ENCODE measurements around the gene SIAH1. TPM values are rescaled to one million over a fixed set of nuclear protein-coding genes. Genes with fewer than 3 reads are reported as not detected.

The SIAH1 gene
- total and polyA plus RNA-seq, 2 donors (not counting 1 experiment from before 2014, with no cell fraction given): 21.4 to 59.1 TPM

DNA sequence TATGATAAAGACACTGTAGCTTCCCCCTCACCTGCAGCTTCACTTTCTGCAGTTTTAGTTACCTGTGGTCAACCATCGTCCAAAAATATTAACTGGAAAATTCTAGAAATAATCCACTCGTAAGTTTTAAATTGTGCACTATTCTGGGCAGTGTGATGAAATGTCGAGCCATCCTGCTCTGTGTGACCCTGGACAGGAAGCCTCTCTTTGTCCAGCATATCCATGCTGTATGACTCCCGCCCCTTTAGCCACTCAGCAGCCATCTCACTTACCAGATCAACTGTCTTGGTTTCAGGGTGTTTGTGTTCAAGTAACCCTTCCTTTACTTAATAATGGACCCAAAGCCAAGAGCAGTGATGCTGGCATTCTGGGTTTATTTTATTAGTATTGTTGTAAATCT, 56.1 kb downstream of the SIAH1 start:
- Histone ChIP-seq H3K4me3 (replicated peaks in 1 of 4; ENCODE audit: control extremely low read depth in 1 of 4, insufficient read depth in 1 of 4, low read depth in 3 of 4, low read length in 4 of 4) (no peak overlapping the region), H3K36me3 (ENCODE audit: control insufficient read depth, insufficient read depth, low read length) (peaks cover 1% of the 10 kb centered on the region), H3K4me2 (ENCODE audit: extremely low read depth, insufficient read depth, low read length) (no peak overlapping the region), H3K27me3 (ENCODE audit: control insufficient read depth, insufficient read depth, low read length) (no peaks in the 10 kb centered on the region), H3K27ac (ENCODE audit: insufficient read depth, low read length) (no peak overlapping the region), H4K20me1 (ENCODE audit: control insufficient read depth, extremely low read depth, insufficient read depth, low read length) (no peaks in the 10 kb centered on the region), H3K4me1 (ENCODE audit: control insufficient read depth, extremely low read depth, insufficient read depth, low read length) (peaks cover 3% of the 10 kb centered on the region), H3K79me2 (ENCODE audit: control insufficient read depth, insufficient read depth, low read length) (no peaks in the 10 kb centered on the region), H2AFZ (ENCODE audit: low read length) (no peak overlapping the region), H3K9me3 (ENCODE audit: control insufficient read depth, insufficient read depth, low read depth, low read length) (no peaks in the 10 kb centered on the region), H3K9ac (ENCODE audit: insufficient read depth, low read length) (no peak overlapping the region)
- no peak for TF ChIP-seq EZH2 (IDR thresholded peaks at IDR 0.05; ENCODE audit: low read length, missing control alignments)
- TF ChIP-seq CTCF (conservative IDR thresholded peaks at IDR 0.05 in 1 of 2, IDR thresholded peaks at IDR 0.05 in 1 of 2; ENCODE audit: low read depth in 1 of 2, low read length in 2 of 2): no peak
- DNase-seq (ENCODE audit: low read depth in 2 of 2): no peak

DNA sequence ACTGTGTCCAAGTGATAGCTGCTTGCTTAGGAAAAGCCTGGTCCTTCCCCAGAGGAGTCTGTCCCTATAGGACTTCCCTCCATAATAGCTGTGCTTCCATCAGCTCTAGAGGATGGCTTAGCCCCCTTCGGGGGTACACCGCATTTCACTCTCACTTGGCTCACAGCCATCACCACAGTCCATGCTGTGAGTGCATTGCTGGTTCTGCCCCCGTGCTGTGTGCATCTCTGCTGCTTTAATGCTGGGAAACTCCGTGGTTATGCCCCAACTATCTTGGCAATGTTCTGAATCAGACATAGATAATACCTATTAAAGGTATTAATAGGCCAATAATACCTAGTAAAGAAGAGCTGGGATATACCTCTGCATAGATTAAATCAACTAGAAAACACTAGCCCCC, 58.3 kb downstream of the SIAH1 start:
- Histone ChIP-seq H3K27ac (ENCODE audit: insufficient read depth, low read length) (no peak overlapping the region), H4K20me1 (ENCODE audit: control insufficient read depth, extremely low read depth, insufficient read depth, low read length) (no peaks in the 10 kb centered on the region), H3K4me2 (ENCODE audit: extremely low read depth, insufficient read depth, low read length) (no peak overlapping the region), H3K4me1 (ENCODE audit: control insufficient read depth, extremely low read depth, insufficient read depth, low read length) (peaks cover 9% of the 10 kb centered on the region), H3K36me3 (ENCODE audit: control insufficient read depth, insufficient read depth, low read length) (peaks cover 1% of the 10 kb centered on the region), H3K79me2 (ENCODE audit: control insufficient read depth, insufficient read depth, low read length) (no peaks in the 10 kb centered on the region), H3K9ac (ENCODE audit: insufficient read depth, low read length) (no peak overlapping the region), H3K27me3 (ENCODE audit: control insufficient read depth, insufficient read depth, low read length) (no peaks in the 10 kb centered on the region), H2AFZ (ENCODE audit: low read length) (no peak overlapping the region), H3K9me3 (ENCODE audit: control insufficient read depth, insufficient read depth, low read depth, low read length) (no peaks in the 10 kb centered on the region), H3K4me3 (replicated peaks in 1 of 4; ENCODE audit: control extremely low read depth in 1 of 4, insufficient read depth in 1 of 4, low read depth in 3 of 4, low read length in 4 of 4) (no peak overlapping the region)
- no peak for DNase-seq (ENCODE audit: low read depth in 2 of 2)
- no peak for TF ChIP-seq EZH2 (IDR thresholded peaks at IDR 0.05; ENCODE audit: low read length, missing control alignments)
- no peak for TF ChIP-seq CTCF (conservative IDR thresholded peaks at IDR 0.05 in 1 of 2, IDR thresholded peaks at IDR 0.05 in 1 of 2; ENCODE audit: low read depth in 1 of 2, low read length in 2 of 2)

DNA sequence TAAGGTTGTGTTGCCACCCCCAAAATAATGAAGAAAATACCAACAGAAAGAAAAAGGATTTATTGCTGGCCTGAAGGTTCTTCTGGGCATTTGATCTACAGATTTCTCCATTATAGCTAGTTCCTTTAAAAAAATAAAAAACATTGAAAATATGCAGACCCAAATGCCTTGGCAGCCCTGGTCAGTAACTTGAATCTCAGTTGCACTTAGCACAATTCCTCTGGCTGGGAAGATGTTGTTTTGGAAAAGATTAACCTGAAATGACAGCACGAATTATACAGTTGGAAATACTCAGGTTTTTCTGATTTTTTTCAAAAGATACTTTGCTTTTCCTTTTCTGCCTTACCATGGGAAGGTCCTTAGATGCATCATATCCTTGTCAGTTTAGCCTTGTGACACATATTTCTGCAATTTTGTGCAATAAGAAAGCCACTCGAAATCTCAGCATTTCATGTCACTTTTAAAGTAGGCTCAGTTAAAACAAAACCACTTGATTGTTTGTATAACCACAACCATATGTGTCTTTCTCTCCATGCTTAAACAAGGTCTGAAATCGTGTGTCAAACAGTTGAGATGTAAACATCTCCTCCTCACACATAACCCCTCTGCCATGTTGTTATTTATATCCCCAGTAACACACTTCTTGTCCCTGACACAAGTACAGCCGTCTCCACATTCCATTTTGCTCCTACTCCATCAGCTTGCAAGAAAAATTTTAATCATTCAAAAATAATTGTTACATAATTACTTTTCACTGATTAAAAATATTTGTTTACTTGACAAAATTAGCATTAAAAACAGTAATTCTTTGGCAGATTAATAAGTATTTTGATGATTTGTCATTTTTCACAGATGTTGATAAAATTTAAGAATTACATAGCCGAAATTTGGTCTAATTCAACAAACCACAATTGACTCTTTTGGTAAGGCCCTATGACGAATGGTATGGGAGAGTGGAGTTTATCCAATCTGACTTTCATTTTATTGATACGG, 61.1 kb downstream of the SIAH1 start:
- Histone ChIP-seq H3K79me2 (ENCODE audit: control insufficient read depth, insufficient read depth, low read length) (no peaks in the 10 kb centered on the region), H2AFZ (ENCODE audit: low read length) (no peak overlapping the region), H3K4me2 (ENCODE audit: extremely low read depth, insufficient read depth, low read length) (peak overlapping the region; percentile 29), H3K27ac (ENCODE audit: insufficient read depth, low read length) (no peak overlapping the region), H3K9me3 (ENCODE audit: control insufficient read depth, insufficient read depth, low read depth, low read length) (no peaks in the 10 kb centered on the region), H3K36me3 (ENCODE audit: control insufficient read depth, insufficient read depth, low read length) (peaks cover 1% of the 10 kb centered on the region), H3K4me3 (replicated peaks in 1 of 4; ENCODE audit: control extremely low read depth in 1 of 4, insufficient read depth in 1 of 4, low read depth in 3 of 4, low read length in 4 of 4) (no peak overlapping the region), H3K9ac (ENCODE audit: insufficient read depth, low read length) (no peak overlapping the region), H3K27me3 (ENCODE audit: control insufficient read depth, insufficient read depth, low read length) (no peaks in the 10 kb centered on the region), H3K4me1 (ENCODE audit: control insufficient read depth, extremely low read depth, insufficient read depth, low read length) (peaks cover 6% of the 10 kb centered on the region), H4K20me1 (ENCODE audit: control insufficient read depth, extremely low read depth, insufficient read depth, low read length) (no peaks in the 10 kb centered on the region)
- TF ChIP-seq CTCF (conservative IDR thresholded peaks at IDR 0.05 in 1 of 2, IDR thresholded peaks at IDR 0.05 in 1 of 2; ENCODE audit: low read depth in 1 of 2, low read length in 2 of 2) (no peak), EZH2 (IDR thresholded peaks at IDR 0.05; ENCODE audit: low read length, missing control alignments) (no peak)
- DNase-seq (ENCODE audit: low read depth in 2 of 2): peak; percentile 8 to 51

All from fibroblast of lung (primary cell).